COLO829 (cell line): Measurements from ENCODE around the gene DAAM1.
A peak's percentile ranks its signal among the peaks of the same experiment; 100 is the strongest.

ENCODE experiments used
- DNase-seq: peaks from one replicate; pipeline ENCODE4 v3.0.0; 2012; ENCODE audit warnings: low spot score

DAAM1 gene

GRCh38 chr14:59362513-59362912, 174.0 kb downstream of the DAAM1 start:
- DNase-seq = no peak

GRCh38 chr14:59363531-59364226, 175.2 kb downstream of the DAAM1 start:
- no peak for DNase-seq

- no peak for DNase-seq
Measured at GRCh38 chr14:59370158-59370742, 181.8 kb downstream of the DAAM1 start.

GRCh38 chr14:59371771-59372170, 183.3 kb downstream of the DAAM1 start:
- no peak for DNase-seq

GRCh38 chr14:59374048-59374447, 185.6 kb downstream of the DAAM1 start:
- peak; percentile 49 for DNase-seq

- DNase-seq = no peak
Measured at GRCh38 chr14:59376686-59377085, 188.2 kb downstream of the DAAM1 start.

GRCh38 chr14:59377491-59377890, 189.0 kb downstream of the DAAM1 start:
- no peak for DNase-seq

GRCh38 chr14:59377991-59378601, 189.6 kb downstream of the DAAM1 start:
- no peak for DNase-seq

- DNase-seq = no peak
Measured at GRCh38 chr14:59389936-59390335, 201.5 kb downstream of the DAAM1 start.

- DNase-seq = no peak
Measured at GRCh38 chr14:59391388-59391787, 202.9 kb downstream of the DAAM1 start.

- no peak for DNase-seq
Measured at GRCh38 chr14:59394268-59394667, 205.8 kb downstream of the DAAM1 start.

GRCh38 chr14:59395672-59396071, 207.2 kb downstream of the DAAM1 start:
- no peak for DNase-seq

GRCh38 chr14:59398841-59399240, 210.4 kb downstream of the DAAM1 start:
- no peak for DNase-seq

- no peak for DNase-seq
Measured at GRCh38 chr14:59406454-59407245, 218.2 kb downstream of the DAAM1 start.

- DNase-seq = no peak
Measured at GRCh38 chr14:59407246-59408010, 219.0 kb downstream of the DAAM1 start.

- DNase-seq = no peak
Measured at GRCh38 chr14:59415836-59416602, 227.6 kb downstream of the DAAM1 start.

- no peak for DNase-seq
Measured at GRCh38 chr14:59417311-59417710, 228.8 kb downstream of the DAAM1 start.

GRCh38 chr14:59419303-59419702, 230.8 kb downstream of the DAAM1 start:
- DNase-seq = no peak
